Activated T-cell treated with anti-CD3 and anti-CD28 coated beads, Interleukin-2, amount 50 U/mL, for 24 hours (primary cell): ENCODE results near the gene ADGRB3.

ENCODE experiments used
- DNase-seq: peaks from one replicate; pipeline ENCODE4 v3.0.0-alpha.2; 2020
- H3K27ac Mint-ChIP-seq: 2 replicates; pipeline ENCODE4 v1.8.0; 2020; ENCODE audit warnings: mild to moderate bottlenecking, mixed read lengths
- H3K27me3 Mint-ChIP-seq: 2 replicates; pipeline ENCODE4 v1.8.0; 2020; ENCODE audit warnings: mixed read lengths
- H3K36me3 Mint-ChIP-seq: 2 replicates; pipeline ENCODE4 v1.8.0; 2020; ENCODE audit warnings: low read depth, mixed read lengths
- H3K4me1 Mint-ChIP-seq: 2 replicates; pipeline ENCODE4 v1.8.0; 2020; ENCODE audit warnings: low read depth, mixed read lengths
- H3K4me3 Mint-ChIP-seq: 2 replicates; pipeline ENCODE4 v1.8.0; 2020; ENCODE audit warnings: mild to moderate bottlenecking, moderate library complexity, mixed read lengths
- H3K9me3 Mint-ChIP-seq: 2 replicates; pipeline ENCODE4 v1.8.0; 2020; ENCODE audit warnings: mixed read lengths

ADGRB3 gene

DNA sequence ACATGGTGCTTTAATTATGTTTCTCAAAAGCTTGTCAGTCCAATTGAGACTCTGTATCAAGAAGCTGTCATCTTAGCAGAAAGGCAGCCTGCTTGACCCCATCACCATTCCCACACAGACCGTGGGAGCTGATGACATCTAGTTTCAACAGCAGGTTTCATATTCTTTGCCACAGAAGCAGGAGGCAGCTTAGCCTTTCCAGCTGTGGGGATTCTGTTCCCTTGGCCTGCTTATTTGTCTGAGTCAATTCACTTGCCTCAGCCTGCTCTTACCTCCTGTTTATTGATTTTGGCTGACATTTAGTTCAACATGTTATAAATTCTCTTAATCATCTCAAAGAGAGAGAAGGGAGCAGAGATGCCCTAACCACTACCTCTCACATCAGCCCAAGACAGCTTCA lies 527.7 kb downstream of the ADGRB3 start:
- H3K27ac Mint-ChIP-seq = no peak overlapping the region
- no peaks in the 10 kb centered on the region for H3K9me3 Mint-ChIP-seq

DNA sequence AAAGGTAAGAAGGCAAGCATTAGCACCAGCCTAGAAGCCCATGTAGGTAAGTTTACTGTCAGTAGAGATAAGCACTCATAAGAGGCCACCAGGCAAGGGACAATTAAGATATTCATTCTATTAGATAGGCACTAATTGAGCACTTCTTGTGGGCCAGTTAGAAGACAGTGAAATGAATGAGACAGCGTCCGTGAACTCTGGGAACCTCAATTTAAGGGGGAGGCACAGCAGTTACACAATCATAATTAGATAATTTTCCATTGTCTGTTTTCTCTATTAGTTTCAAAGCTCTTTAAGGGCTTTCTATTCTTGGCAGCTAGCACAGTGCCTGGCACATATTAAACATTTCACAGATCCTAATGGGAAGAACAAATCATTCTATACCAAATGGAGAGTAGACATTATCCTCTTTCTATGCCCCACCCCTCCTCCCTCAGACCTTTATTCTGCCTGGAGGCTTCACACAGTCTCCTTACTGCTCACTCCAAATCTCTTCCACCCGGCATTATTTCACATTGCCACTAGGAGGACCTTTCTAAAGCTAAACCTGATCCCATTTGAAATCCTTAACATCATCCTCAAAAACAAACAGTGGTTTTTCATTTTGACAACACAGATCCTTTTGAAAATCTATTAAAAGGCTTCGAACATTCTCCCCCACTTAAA lies 529.6 kb downstream of the ADGRB3 start:
- no peaks in the 10 kb centered on the region for H3K9me3 Mint-ChIP-seq
- H3K27me3 Mint-ChIP-seq = no peaks in the 10 kb centered on the region
- H3K4me3 Mint-ChIP-seq = no peak overlapping the region
- no peak overlapping the region for H3K27ac Mint-ChIP-seq
- H3K4me1 Mint-ChIP-seq = no peaks in the 10 kb centered on the region
- no peaks in the 10 kb centered on the region for H3K36me3 Mint-ChIP-seq
- DNase-seq = no peak

More for the DNA sequence above, 527.7 kb downstream of the ADGRB3 start:
- H3K4me1 Mint-ChIP-seq = no peaks in the 10 kb centered on the region
- H3K4me3 Mint-ChIP-seq = no peak overlapping the region
- H3K36me3 Mint-ChIP-seq = no peaks in the 10 kb centered on the region
- DNase-seq = no peak
- no peaks in the 10 kb centered on the region for H3K27me3 Mint-ChIP-seq

DNA sequence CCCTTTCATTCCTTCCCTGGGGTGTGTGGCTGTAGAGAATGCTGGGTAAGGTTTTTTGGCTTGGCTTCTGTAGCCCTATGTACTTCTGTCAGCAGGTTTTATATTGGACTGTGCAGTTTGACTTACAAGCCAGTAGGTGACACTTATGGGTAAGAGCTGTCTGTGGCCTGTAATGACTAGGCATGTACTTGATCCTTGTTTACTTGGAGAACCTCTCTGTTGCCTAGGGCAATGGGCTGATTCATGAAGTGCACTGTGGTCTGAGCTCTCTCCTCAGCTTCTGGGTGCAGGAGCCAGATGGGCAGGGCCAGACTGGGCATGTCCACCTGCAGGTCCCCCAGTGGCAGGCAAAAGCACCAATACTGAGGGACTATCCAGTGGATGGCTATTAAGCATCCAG lies 544.6 kb downstream of the ADGRB3 start:
- Mint-ChIP-seq H3K4me1 (no peaks in the 10 kb centered on the region), H3K4me3 (no peak overlapping the region), H3K27ac (no peak overlapping the region), H3K27me3 (no peaks in the 10 kb centered on the region), H3K36me3 (no peaks in the 10 kb centered on the region), H3K9me3 (peaks cover 2% of the 10 kb centered on the region)
- no peak for DNase-seq

- Mint-ChIP-seq H3K4me1 (no peaks in the 10 kb centered on the region), H3K36me3 (no peaks in the 10 kb centered on the region), H3K27ac (no peak overlapping the region), H3K9me3 (peaks cover 2% of the 10 kb centered on the region), H3K27me3 (no peaks in the 10 kb centered on the region), H3K4me3 (no peak overlapping the region)
- DNase-seq = no peak
Measured at GRCh38 chr6:69180361-69181067, 545.4 kb downstream of the ADGRB3 start.

- H3K4me3 Mint-ChIP-seq = no peak overlapping the region
- no peaks in the 10 kb centered on the region for H3K36me3 Mint-ChIP-seq
- no peak for DNase-seq
- H3K4me1 Mint-ChIP-seq = no peaks in the 10 kb centered on the region
- no peak overlapping the region for H3K27ac Mint-ChIP-seq
- peaks cover 2% of the 10 kb centered on the region for H3K9me3 Mint-ChIP-seq
- H3K27me3 Mint-ChIP-seq = no peaks in the 10 kb centered on the region
Measured at GRCh38 chr6:69181964-69182363, 546.9 kb downstream of the ADGRB3 start.

- Mint-ChIP-seq H3K36me3 (no peaks in the 10 kb centered on the region), H3K4me1 (no peaks in the 10 kb centered on the region), H3K4me3 (no peak overlapping the region), H3K27me3 (no peaks in the 10 kb centered on the region), H3K27ac (no peak overlapping the region), H3K9me3 (no peaks in the 10 kb centered on the region)
- no peak for DNase-seq
Measured at GRCh38 chr6:69185276-69185675, 550.2 kb downstream of the ADGRB3 start.

GRCh38 chr6:69202768-69203167 lies 567.7 kb downstream of the ADGRB3 start:
- Mint-ChIP-seq H3K27me3 (no peaks in the 10 kb centered on the region), H3K4me1 (no peaks in the 10 kb centered on the region), H3K9me3 (no peaks in the 10 kb centered on the region), H3K4me3 (no peak overlapping the region), H3K27ac (no peak overlapping the region), H3K36me3 (no peaks in the 10 kb centered on the region)
- DNase-seq = no peak

GRCh38 chr6:69216127-69216526 lies 581.0 kb downstream of the ADGRB3 start:
- H3K27me3 Mint-ChIP-seq = no peaks in the 10 kb centered on the region
- no peak for DNase-seq
- H3K4me1 Mint-ChIP-seq = no peaks in the 10 kb centered on the region
- H3K9me3 Mint-ChIP-seq = peaks cover 2% of the 10 kb centered on the region
- H3K36me3 Mint-ChIP-seq = no peaks in the 10 kb centered on the region
- no peak overlapping the region for H3K27ac Mint-ChIP-seq
- no peak overlapping the region for H3K4me3 Mint-ChIP-seq

- Mint-ChIP-seq H3K4me3 (no peak overlapping the region), H3K36me3 (no peaks in the 10 kb centered on the region), H3K4me1 (no peaks in the 10 kb centered on the region), H3K9me3 (peaks cover 2% of the 10 kb centered on the region), H3K27ac (no peak overlapping the region), H3K27me3 (no peaks in the 10 kb centered on the region)
- DNase-seq = no peak
Measured at GRCh38 chr6:69217343-69217742, 582.3 kb downstream of the ADGRB3 start.

GRCh38 chr6:69220375-69220774 lies 585.3 kb downstream of the ADGRB3 start:
- H3K27me3 Mint-ChIP-seq = no peaks in the 10 kb centered on the region
- no peak overlapping the region for H3K27ac Mint-ChIP-seq

DNA sequence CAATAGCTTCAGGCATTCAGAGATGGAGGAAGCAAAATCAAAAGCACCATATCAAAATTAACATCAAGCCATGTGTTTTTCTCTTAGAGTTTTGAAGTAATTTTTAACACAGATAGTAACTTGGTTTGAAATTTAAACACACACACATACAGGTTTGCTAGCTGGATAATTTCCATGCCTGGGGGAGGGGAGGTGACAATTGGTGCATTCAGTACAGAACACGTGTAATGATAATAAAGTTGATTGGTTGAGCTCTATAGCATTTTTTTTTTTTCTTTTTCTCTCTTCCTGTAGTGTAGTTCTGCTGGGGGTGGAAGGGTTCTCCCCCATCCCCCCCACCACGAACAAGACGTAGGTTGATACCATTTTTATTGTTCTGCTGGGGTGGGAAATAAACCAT lies 596.9 kb downstream of the ADGRB3 start:
- Mint-ChIP-seq H3K9me3 (peaks cover 11% of the 10 kb centered on the region), H3K4me3 (no peak overlapping the region), H3K27me3 (peaks cover 7% of the 10 kb centered on the region), H3K36me3 (no peaks in the 10 kb centered on the region), H3K4me1 (no peaks in the 10 kb centered on the region), H3K27ac (no peak overlapping the region)
- DNase-seq = no peak

More at GRCh38 chr6:69220375-69220774, 585.3 kb downstream of the ADGRB3 start:
- no peak for DNase-seq
- Mint-ChIP-seq H3K36me3 (no peaks in the 10 kb centered on the region), H3K4me1 (no peaks in the 10 kb centered on the region), H3K9me3 (no peaks in the 10 kb centered on the region), H3K4me3 (no peak overlapping the region)

DNA sequence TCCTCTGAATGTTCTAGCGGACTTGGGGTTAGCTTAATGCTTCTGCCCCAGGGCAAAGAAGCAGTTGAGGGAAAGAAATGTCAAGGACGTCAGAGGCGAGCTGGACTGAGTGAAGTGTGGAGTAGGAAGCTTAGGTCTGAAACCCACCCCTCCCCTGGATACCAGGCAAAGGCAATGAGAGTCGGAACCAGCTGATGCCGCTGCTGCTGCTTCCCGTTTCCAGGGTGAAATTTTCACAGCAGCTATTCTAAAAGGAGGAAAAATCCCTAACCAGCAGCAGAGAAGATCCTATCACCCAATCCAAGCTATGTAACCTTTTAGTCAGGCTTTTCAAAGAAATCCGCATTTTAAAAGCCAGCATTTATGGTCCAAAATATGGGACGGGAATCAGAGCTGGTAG lies 597.4 kb downstream of the ADGRB3 start:
- Mint-ChIP-seq H3K4me1 (no peaks in the 10 kb centered on the region), H3K27ac (no peak overlapping the region), H3K36me3 (no peaks in the 10 kb centered on the region), H3K27me3 (peaks cover 7% of the 10 kb centered on the region), H3K4me3 (no peak overlapping the region), H3K9me3 (peaks cover 10% of the 10 kb centered on the region)
- DNase-seq = no peak

GRCh38 chr6:69232911-69233448 lies 597.9 kb downstream of the ADGRB3 start:
- Mint-ChIP-seq H3K27ac (no peak overlapping the region), H3K27me3 (peaks cover 7% of the 10 kb centered on the region), H3K36me3 (no peaks in the 10 kb centered on the region), H3K4me3 (no peak overlapping the region), H3K9me3 (peaks cover 10% of the 10 kb centered on the region), H3K4me1 (no peaks in the 10 kb centered on the region)
- peak; percentile 44 for DNase-seq

DNA sequence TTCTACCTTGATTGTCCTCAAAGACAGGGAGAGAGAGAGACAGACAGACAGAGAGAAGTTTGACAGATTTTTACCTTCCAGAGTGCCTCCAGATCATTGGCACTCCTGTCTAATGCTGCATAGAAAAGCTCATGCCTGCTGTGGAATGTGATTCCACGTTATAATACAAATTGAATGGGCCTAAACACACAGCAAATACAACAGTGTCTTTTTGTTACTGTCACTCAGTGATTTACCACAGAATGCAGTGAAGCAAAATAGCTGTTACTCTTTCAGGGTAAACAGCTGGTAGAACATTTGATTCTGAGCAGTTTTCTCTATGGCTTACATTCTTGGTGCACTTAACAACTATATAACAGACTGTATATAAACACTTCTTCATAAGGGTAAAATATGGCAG lies 603.0 kb downstream of the ADGRB3 start:
- peaks cover 5% of the 10 kb centered on the region for H3K9me3 Mint-ChIP-seq
- H3K4me1 Mint-ChIP-seq = no peaks in the 10 kb centered on the region
- no peaks in the 10 kb centered on the region for H3K36me3 Mint-ChIP-seq
- DNase-seq = no peak
- peaks cover 4% of the 10 kb centered on the region for H3K27me3 Mint-ChIP-seq
- no peak overlapping the region for H3K4me3 Mint-ChIP-seq
- no peak overlapping the region for H3K27ac Mint-ChIP-seq

GRCh38 chr6:69246983-69247382 lies 611.9 kb downstream of the ADGRB3 start:
- H3K27ac Mint-ChIP-seq = no peak overlapping the region
- H3K4me1 Mint-ChIP-seq = no peaks in the 10 kb centered on the region
- no peaks in the 10 kb centered on the region for H3K36me3 Mint-ChIP-seq
- DNase-seq = no peak
- H3K27me3 Mint-ChIP-seq = no peaks in the 10 kb centered on the region
- no peak overlapping the region for H3K4me3 Mint-ChIP-seq
- no peaks in the 10 kb centered on the region for H3K9me3 Mint-ChIP-seq
